ENCODE data around the gene DCLRE1C.
A peak's percentile ranks its signal among the peaks of the same experiment; 100 is the strongest.
"Not testable (repeated sequence)": the region's sequence is repeated elsewhere in the genome, so short reads cannot be mapped to it uniquely, and the experiment has no call there.

Gene DCLRE1C

GRCh38 chr10:14879124-14879927, 74.6 kb downstream of the DCLRE1C start:
- DNase-seq = peak; percentile 11

- peak; percentile 85 for DNase-seq
Observed at GRCh38 chr10:14878266-14879123, 75.4 kb downstream of the DCLRE1C start, which contains the start of gene SUV39H2. Gene SUV39H2, plus strand, starts transcription at chr10:14878866. Its CDS starts 23 bp downstream, at chr10:14878889.

DNA sequence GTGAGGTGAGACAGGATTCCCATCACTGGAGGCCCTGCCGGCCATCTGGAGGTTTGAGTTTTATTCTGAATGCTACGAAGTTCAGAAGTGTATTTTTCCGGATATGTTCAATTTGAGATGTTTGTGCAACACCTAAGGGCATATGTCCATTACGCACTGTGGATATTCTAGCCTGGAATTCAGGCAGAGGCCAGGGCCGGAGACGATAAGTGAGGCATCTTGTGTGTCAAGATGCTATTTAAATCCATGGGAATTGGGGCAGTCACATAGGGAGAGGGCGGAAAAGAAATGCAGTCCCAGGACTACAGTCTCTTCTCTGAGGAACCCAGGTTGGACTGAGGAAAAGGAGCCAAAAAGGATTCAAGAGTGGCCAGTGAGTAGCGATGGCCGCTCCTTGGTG, 77.1 kb downstream of the DCLRE1C start:
- no peak for DNase-seq

DNA sequence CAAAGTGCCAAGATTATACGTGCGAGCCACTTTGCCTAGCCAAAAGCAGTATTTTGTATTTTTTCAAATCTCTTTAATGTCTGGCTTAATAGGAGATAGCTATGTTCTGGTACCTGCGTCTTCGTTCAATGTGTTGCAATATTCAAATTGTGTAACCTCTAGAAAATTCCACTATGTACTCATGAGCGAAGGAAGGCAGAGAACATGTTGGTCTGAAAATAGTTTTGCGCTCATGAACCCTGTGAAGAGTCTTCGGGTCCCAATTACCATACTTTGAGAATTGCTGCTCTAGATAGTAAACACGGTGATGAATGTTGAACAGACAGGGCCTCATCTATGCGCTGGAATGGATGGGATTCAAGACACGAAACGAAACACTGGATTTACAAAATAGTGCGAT, 78.0 kb downstream of the DCLRE1C start:
- DNase-seq = no peak

GRCh38 chr10:14873090-14873760, 80.7 kb downstream of the DCLRE1C start:
- no peak for DNase-seq

DNA sequence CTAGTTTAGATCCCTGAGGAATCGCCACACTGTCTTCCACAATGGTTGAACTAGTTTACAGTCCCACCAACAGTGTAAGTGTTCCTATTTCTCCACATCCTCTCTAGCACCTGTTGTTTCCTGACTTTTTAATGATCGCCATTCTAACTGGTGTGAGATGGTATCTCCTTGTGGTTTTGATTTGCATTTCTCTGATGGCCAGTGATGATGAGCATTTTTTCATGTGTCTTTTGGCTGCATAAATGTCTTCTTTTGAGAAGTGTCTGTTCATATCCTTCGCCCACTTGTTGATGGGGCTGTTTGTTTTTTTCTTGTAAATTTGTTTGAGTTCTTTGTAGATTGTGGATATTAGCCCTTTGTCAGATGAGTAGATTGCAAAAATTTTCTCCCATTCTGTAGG, 89.0 kb downstream of the DCLRE1C start:
- DNase-seq = not testable (repeated sequence)

DNA sequence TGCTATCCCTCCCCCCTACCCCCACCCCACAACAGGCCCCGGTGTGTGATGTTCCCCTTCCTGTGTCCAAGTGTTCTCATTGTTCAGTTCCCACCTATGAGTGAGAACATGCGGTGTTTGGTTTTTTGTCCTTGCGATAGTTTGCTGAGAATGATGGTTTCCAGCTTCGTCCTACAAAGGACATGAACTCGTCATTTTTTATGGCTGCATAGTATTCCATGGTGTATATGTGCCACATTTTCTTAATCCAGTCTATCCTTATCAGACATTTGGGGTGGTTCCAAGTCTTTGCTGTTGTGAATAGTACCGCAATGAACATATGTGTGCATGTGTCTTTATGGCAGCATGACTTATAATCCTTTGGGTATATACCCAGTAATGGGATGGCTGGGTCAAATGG, 89.4 kb downstream of the DCLRE1C start:
- DNase-seq = not testable (repeated sequence)

DNA sequence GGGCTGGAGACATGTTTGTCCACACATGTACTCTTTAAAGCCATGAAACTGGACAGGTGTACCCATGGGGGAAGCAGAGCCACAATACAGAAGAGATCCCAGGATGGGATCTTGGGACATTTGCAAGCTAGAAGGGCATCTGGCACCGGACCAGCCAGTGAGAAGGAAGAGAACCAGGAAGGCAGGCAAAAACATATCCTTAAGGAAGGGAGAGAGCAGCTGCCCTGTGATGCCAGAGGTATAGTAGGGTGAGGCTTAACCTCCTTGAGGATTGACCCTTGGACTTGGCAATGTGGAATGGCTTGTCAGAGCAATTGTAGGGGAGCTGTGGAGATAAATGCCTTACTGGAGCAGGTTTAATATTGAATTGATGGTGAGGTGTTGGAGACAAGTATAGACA, 93.1 kb downstream of the DCLRE1C start:
- no peak for DNase-seq

DNA sequence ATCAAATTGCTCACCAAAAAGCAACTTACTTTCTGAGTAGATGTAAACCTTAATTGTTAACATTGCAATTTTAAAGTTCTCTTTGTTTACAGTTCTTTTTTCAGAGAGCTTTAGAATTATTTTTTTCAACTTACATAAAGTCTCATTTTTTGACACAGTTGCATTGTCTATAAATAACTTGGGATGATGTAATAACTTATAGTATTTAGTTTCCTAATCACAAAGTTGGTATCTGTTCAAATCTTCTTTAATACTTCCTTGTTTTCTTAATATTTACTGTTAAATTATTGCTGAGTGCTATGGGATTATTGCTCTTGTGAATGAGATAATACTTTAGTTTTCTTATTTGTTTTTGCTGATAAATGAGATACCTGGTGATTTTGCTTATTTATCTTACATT, 94.1 kb downstream of the DCLRE1C start:
- DNase-seq = no peak

GRCh38 chr10:14859043-14859442, 94.9 kb downstream of the DCLRE1C start:
- no peak for DNase-seq

DNA sequence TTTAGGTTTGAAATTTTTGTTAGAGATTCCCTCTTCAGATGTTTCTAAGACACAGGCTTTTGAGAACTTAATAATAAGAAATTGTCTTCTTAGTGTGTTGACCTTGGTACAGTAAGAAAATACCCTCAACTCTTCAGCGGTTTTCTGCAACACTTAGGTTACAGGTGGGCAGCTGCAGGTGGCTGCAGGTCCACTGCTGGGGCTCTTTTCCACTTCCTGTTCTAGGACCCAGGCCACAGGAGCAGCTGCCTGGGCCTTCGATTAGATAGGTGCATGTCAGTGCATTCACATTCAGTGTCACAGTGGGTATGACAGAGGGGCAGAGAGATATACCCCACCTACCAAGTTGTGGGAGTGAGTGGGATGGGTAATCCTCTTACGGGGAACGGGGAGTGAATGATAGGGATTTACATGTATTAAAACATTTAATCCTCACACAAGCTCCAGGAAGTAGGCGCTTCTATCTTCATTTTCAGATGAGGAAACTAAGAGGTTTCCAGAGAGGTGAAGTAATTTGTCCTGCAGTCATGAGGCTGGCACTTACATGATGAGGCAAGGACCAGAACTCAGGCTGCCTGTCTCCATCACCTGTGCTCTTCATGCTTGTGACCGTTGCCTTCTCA, 95.4 kb downstream of the DCLRE1C start:
- DNase-seq = no peak

GRCh38 chr10:14855453-14855852, 98.4 kb downstream of the DCLRE1C start:
- DNase-seq = no peak

DNA sequence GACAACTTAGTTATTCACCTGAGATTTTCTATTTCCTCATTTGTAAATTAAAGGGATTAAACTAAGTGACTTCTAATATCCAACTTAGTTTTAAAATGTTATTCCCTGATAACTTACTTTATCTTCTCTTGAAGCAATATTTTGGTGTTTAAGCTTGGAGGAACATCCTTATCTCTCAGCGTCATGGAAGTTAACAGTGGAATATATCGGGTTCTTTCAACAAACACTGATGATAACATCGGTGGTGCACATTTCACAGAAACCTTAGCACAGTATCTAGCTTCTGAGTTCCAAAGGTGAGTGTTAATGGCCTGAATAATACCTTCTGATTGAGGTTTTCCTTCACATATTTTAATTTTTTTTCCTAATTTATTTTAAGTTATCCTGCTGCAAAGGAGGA, 101.7 kb downstream of the DCLRE1C start:
- DNase-seq = no peak

All from NCI-H2171 (cell line).